ENCODE measurements around the gene UBL4A. TPM values are rescaled to one million over a fixed set of nuclear protein-coding genes. Genes with fewer than 3 reads are reported as not detected.

The UBL4A gene
- 37.9 TPM for total RNA-seq

GRCh38 chrX:154486396-154487207 is at the start of gene UBL4A:
TSS of gene UBL4A (minus strand) at chrX:154486615. CDS start at chrX:154486584, 31 bp downstream.

DNA sequence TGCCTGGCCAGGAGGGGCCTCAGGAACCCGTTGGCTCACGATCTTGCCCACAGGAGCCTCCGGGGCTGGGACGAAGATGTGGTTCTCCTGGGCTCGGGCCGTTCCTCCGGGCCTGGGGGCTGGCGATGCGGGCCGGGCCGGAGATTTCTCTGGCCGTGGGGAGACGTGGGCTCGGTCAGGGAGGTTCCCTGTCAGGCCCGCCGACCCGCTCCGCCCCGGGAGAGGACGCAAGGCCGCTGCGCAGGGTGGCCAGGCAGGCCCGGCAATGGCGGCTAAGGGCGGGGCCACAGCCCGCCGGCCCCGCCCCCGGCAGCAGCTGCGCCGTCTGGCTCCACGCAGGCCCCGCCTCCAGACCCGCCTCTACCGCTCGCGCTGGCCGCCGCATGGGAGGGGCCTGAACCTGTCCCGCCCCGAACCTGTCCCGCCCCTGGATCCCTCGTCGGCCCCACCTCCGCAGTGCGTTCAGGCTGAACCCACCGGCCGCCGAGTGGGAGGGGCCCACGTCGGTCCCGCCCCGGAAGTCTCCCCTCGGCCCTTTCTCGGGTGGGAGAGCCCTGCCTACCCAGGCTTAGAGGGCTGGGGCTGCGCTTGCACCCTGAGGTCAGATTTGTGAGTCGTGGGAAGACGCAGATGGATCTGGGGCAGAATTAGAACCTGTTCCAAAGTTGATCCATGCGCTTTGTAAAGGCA is 29.7 kb upstream of the UBL4A start, which contains the start of gene FAM3A:
FAM3A (minus strand) TSS at position 267 of the 690 bp plus-strand sequence. CDS start 460 bp downstream, outside the sequence.

DNA sequence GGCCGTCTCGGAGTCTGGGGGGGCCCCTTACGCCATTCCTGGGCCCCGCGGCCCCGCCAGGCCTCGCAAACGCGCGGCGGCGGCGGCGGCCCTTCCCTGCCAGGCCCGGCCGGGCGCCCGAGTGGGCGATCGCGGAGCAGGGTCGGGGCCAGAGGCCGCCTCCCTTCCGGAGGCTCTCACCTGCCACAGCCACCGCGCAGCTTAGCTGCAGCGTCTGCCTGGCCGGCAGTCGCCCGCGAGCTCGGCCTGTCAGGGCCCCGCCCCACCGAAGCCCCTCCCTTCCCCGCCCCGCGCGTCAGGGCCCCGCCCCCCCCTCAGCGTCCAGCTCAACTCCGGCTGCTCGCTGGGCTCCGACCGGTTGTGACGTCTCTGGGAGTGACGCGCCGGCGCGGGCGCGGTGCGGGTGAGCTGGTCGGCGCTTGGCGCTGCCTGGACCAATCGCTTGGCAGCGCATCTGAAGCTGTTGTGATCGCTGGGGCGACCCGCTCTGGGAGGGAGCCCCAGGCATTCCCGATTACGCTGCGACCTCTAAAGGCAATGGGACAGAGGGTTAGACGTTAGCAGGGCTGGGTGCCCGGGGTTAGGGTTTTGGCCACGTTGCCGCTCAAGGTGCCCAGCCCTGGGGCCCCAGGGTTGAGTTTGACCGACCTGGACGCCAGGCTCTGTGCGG is 4.1 kb upstream of the UBL4A start, which contains the start of gene SLC10A3:
SLC10A3 (minus strand) TSS at position 216 of the 670 bp plus-strand sequence. CDS start 1,689 bp downstream, outside the sequence.

DNA sequence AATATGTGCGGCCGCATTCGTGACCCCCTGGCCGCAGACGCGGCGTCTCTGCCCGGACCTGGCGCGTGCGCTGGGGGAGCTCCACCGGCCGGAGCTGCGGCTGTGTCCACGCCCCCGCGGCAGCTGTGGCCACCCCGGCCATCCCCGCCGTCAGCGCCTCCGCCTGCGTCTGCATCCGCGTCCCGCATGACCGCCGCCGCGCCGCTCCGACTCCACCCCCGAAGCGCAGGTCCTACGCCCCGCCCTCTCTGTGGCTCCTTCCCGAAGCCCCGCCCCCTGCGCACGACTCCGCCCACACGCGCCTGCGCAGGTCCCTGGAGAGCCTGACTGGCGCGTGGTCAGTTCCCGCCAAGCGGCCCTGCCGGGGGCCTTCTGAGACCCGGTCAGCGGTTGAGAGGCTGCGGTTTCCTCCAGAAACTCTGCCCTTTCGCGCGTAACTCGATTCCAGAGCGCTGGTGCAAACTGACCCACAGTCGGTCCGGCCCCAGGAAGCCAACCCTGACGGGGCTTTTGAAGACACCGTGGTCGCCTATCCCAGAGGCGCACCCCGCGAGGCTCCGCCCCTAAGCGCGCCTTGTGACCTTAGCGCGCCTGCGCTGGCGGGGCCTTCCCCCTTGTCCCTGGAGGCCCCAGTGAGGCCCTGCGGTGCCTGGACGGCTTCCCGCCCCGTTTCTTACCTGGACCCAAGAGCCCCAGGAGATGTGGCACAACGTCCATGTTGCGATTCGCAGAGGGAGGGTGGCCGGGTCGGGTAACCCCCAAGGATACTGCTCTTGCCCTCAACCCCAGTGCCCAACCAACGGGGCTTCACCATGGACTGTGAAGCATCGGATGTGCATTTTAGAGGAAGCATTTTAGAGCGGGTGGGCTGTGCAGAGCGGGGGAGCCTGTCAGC is 7.4 kb downstream of the UBL4A start, which contains the start of gene LAGE3:
LAGE3 (minus strand) TSS at position 554 of the 895 bp plus-strand sequence; CDS start at position 188, 366 bp downstream.

DNA sequence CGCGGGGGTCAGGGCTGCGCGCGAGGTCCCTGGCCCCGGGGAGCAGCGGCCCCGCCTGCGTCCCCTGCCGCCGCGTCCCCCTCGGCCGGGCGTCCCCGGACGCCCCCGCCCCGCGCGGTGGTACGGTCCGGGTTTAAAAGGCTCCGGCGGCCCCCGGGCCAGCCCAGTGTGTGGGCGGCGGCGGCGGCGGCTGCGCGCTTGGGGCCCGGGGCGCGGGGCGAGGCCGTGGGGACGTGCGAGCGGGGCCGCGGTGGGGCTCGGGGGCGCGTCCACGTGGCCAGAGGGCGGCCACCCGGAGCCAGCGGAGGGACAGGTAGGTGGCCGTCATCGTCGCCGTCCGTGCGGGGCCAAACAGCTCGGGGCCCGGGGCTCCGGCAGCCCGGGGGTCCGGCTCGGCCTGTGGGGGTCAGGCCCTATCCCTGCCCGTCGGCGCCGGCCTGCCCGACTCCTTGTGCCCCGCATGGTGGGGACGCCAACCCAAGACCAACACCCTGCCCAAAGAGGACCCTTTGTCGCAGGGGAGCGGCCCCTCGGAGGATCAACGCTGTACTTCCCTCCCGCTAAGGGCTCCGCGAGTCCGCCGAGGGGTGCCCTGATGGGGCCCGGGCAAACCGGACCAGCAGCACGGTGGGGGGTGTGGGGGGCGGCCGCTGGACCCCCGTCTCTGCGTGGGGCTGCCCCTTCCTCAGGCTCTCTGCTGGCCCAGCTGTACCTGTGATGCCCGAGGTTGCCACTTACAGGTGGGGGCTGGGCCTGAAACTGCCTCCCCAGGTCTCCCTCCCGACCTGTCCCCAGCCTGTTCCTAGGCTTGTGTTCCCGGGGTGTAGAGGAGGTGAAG is 28.1 kb downstream of the UBL4A start, which contains the start of gene PLXNA3:
PLXNA3 (plus strand) TSS at position 166 of the 838 bp plus-strand sequence. CDS start 1,903 bp downstream, outside the sequence.

DNA sequence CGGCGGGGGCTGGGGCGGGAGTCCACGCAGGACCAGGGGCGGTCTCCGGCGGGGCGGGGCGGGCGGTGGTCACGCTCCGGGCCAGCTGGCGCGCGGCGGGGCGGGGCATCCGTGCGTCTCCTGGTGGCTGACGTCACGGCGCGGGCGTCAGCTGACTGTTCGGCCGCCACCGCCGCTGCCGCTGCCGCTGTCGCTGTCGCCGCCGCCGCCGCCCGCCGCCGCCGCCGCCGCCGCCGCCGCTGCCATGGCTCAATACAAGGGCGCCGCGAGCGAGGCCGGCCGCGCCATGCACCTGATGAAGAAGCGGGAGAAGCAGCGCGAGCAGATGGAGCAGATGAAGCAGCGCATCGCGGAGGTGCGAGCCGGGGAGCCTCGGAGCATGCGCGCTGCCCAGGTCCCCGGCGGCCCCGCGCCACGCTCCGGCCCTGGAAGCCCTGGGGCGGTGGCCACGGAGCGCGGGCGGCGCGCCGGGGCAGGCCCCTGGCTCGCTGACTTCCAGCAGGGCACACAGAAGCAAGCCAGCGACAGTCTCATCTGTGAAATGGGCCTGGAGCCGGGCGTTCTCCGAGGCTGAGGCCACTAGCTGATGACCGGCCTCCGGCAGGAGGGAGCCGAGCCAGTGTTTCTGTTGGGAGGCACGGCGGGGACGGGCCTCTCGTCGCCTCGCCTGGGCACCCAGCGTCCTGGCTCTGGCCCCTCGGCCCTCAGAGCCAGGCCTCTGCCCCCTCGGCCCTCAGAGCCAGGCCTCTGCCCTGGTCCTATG is 42.2 kb downstream of the UBL4A start, which contains the start of gene FAM50A:
FAM50A (plus strand) TSS at position 150 of the 763 bp plus-strand sequence; CDS start at position 245, 95 bp downstream.

GRCh38 chrX:154436983-154437752 is 49.2 kb downstream of the UBL4A start, which contains the start of gene GDI1:
TSS of gene GDI1 (plus strand) at chrX:154437154. CDS start at chrX:154437255, 101 bp downstream.

Small RNAs within 50 kb of the gene (small RNA-seq; reads per million reads assigned to genes)
- gene MIR6858 (ENCODE audit: low replicate concordance) (0.09 reads per million), gene RN7SL697P (ENCODE audit: low replicate concordance) (not detected)

Other genes with a start within 250 kb of the UBL4A start
- not detected for gene OPN1MW3, start 229.0 kb downstream of the UBL4A start, total RNA-seq
- not detected for gene TEX28, start 191.5 kb downstream of the UBL4A start, total RNA-seq
- gene TKTL1, start 190.8 kb downstream of the UBL4A start, total RNA-seq, result 1.9 TPM
- gene FLNA, start 112.0 kb downstream of the UBL4A start, total RNA-seq, result 148 TPM
- gene EMD, start 107.3 kb downstream of the UBL4A start, total RNA-seq, result 17.8 TPM
- 2,083 TPM for gene RPL10, start 88.2 kb downstream of the UBL4A start, total RNA-seq
- gene DNASE1L1, start 77.4 kb downstream of the UBL4A start, total RNA-seq, result 5.6 TPM
- 25.7 TPM for gene TAFAZZIN, start 75.1 kb downstream of the UBL4A start, total RNA-seq
- 55.7 TPM for gene ATP6AP1, start 57.9 kb downstream of the UBL4A start, total RNA-seq
- gene GDI1, start 49.5 kb downstream of the UBL4A start, total RNA-seq, result 301 TPM
- gene FAM50A, start 42.5 kb downstream of the UBL4A start, total RNA-seq, result 31.6 TPM
- 53.2 TPM for gene PLXNA3, start 28.3 kb downstream of the UBL4A start, total RNA-seq
- 9.4 TPM for gene LAGE3, start 7.3 kb downstream of the UBL4A start, total RNA-seq
- 2.8 TPM for gene SLC10A3, start 4.0 kb upstream of the UBL4A start, total RNA-seq
- 13.8 TPM for gene FAM3A, start 29.6 kb upstream of the UBL4A start, total RNA-seq
- 32.9 TPM for gene G6PD, start 60.2 kb upstream of the UBL4A start, total RNA-seq
- gene IKBKG, start 61.0 kb upstream of the UBL4A start, total RNA-seq, result 5.9 TPM
- gene CTAG1A, start 98.5 kb upstream of the UBL4A start, total RNA-seq, result not detected
- gene CTAG1B, start 132.7 kb upstream of the UBL4A start, total RNA-seq, result not detected
- gene CTAG2, start 167.0 kb upstream of the UBL4A start, total RNA-seq, result not detected

Data from parietal lobe (tissue), 2 donors.